WTC11 (cell line): Measurements from ENCODE around the gene ZIK1. TPM values are rescaled to one million over a fixed set of nuclear protein-coding genes. Genes with fewer than 3 reads are reported as not detected.

Experiments
- ATAC-seq: fragments of 200-7000 bp; cut with Tn5 transposase; 2 replicates; pipeline ENCODE4 v1.10.0; 2021; ENCODE audit warnings: mild to moderate bottlenecking, moderate library complexity
- CTCF ChIA-PET: fragments of 300-600 bp; sonication (Branson Sonifier 250); formaldehyde crosslinking; loops from one replicate; lab custom pipeline; 2021; ENCODE audit warnings: antibody characterized with exemption; lab: Charles Lee
- POLR2A ChIA-PET: fragments of 350-600 bp; sonication (Branson Sonifier 250); formaldehyde crosslinking; loops from one replicate; lab custom pipeline; 2021; ENCODE audit warnings: antibody characterized with exemption; lab: Charles Lee
- DNase-seq: peaks from one replicate; pipeline ENCODE4 v3.0.0; 2021; ENCODE audit warnings: low spot score
- H3K27ac Mint-ChIP-seq: 2 replicates; pipeline ENCODE4 v1.8.0; 2021; ENCODE audit warnings: mixed read lengths
- H3K27me3 Mint-ChIP-seq: 2 replicates; pipeline ENCODE4 v1.8.0; 2021; ENCODE audit warnings: low read depth, mild to moderate bottlenecking, moderate library complexity, mixed read lengths
- H3K36me3 Mint-ChIP-seq: 2 replicates; pipeline ENCODE4 v1.8.0; 2021; ENCODE audit warnings: mixed read lengths
- H3K4me1 Mint-ChIP-seq: 2 replicates; pipeline ENCODE4 v1.8.0; 2022; ENCODE audit warnings: mixed read lengths
- H3K4me3 Mint-ChIP-seq: 2 replicates; pipeline ENCODE4 v1.8.0; 2021; ENCODE audit warnings: mild to moderate bottlenecking, moderate library complexity, mixed read lengths
- H3K9me3 Mint-ChIP-seq: 2 replicates; pipeline ENCODE4 v1.8.0; 2021; ENCODE audit warnings: mixed read lengths
- CREB1 ChIP-seq: sonication (generic); formaldehyde crosslinking; IDR thresholded peaks from 2 replicates; pipeline ENCODE4 v1.8.0; 2023; ENCODE audit warnings: mild to moderate bottlenecking, missing genetic modification reagents
- CREM ChIP-seq: sonication (generic); formaldehyde crosslinking; IDR thresholded peaks from 2 replicates; pipeline ENCODE4 v1.8.1; 2022; ENCODE audit warnings: mild to moderate bottlenecking, missing genetic modification reagents, moderate library complexity
- CTCF ChIP-seq: fragments of 200-600 bp; IDR thresholded peaks from 2 replicates; pipeline ENCODE4 v1.8.0; 2022; ENCODE audit warnings: antibody characterized with exemption
- ERG ChIP-seq: fragments of 250-450 bp; sonication (Bioruptor Pico); IDR thresholded peaks from 2 replicates; pipeline ENCODE4 v1.8.0; 2021; ENCODE audit warnings: mild to moderate bottlenecking
- FOXJ3 ChIP-seq: sonication (generic); formaldehyde crosslinking; IDR thresholded peaks from 2 replicates; pipeline ENCODE4 v1.9.0; 2021; ENCODE audit warnings: missing genetic modification reagents, mild to moderate bottlenecking, borderline replicate concordance
- FOXK1 ChIP-seq: sonication (generic); formaldehyde crosslinking; IDR thresholded peaks from 2 replicates; pipeline ENCODE4 v1.8.0; 2022; ENCODE audit warnings: mild to moderate bottlenecking, moderate library complexity, missing genetic modification reagents
- GABPB1 ChIP-seq: sonication (generic); formaldehyde crosslinking; IDR thresholded peaks from 2 replicates; pipeline ENCODE4 v1.8.1; 2023; ENCODE audit warnings: mild to moderate bottlenecking, missing genetic modification reagents
- MLX ChIP-seq: sonication (generic); formaldehyde crosslinking; IDR thresholded peaks from 2 replicates; pipeline ENCODE4 v1.8.1; 2023; ENCODE audit warnings: mild to moderate bottlenecking, missing genetic modification reagents, moderate library complexity
- NFATC4 ChIP-seq: fragments of 250-450 bp; sonication (Bioruptor Pico); IDR thresholded peaks from 2 replicates; pipeline ENCODE4 v1.9.0; 2021; ENCODE audit warnings: mild to moderate bottlenecking
- SMAD3 ChIP-seq: sonication (generic); formaldehyde crosslinking; IDR thresholded peaks from 2 replicates; pipeline ENCODE4 v1.8.0; 2022; ENCODE audit warnings: missing genetic modification reagents, mild to moderate bottlenecking, borderline replicate concordance
- TCF7 ChIP-seq: sonication (generic); formaldehyde crosslinking; IDR thresholded peaks from 2 replicates; pipeline ENCODE4 v1.8.0; 2022; ENCODE audit warnings: mild to moderate bottlenecking, low read depth, missing genetic modification reagents, moderate library complexity
- TEAD1 ChIP-seq: sonication (generic); formaldehyde crosslinking; IDR thresholded peaks from 2 replicates; pipeline ENCODE4 v1.8.0; 2022; ENCODE audit warnings: mild to moderate bottlenecking, missing genetic modification reagents
- TP53 ChIP-seq: sonication (generic); formaldehyde crosslinking; IDR thresholded peaks from 2 replicates; pipeline ENCODE4 v1.8.1; 2023; ENCODE audit warnings: mild to moderate bottlenecking, missing genetic modification reagents
- ZNF121 ChIP-seq: sonication (generic); formaldehyde crosslinking; IDR thresholded peaks from 2 replicates; pipeline ENCODE4 v1.8.0; 2023; ENCODE audit warnings: missing genetic modification reagents
- ZNF396 ChIP-seq: fragments of 250-450 bp; sonication (Bioruptor Pico); IDR thresholded peaks from 2 replicates; pipeline ENCODE4 v1.8.0; 2021; ENCODE audit warnings: mild to moderate bottlenecking, moderate library complexity, borderline replicate concordance
- total RNA-seq: library from RNA; stranded (reverse); gene quantifications from 3 replicates; pipeline ENCODE4 v1.2.3, GENCODE V29; 2021
- TF ChIP-seq, protein P1 (sequence below): fragments of 250-450 bp; sonication (Bioruptor Pico); IDR thresholded peaks from 2 replicates; pipeline ENCODE4 v2.1.2; 2022; ENCODE audit warnings: mild to moderate bottlenecking, moderate library complexity
- TF ChIP-seq, protein P2 (sequence below): sonication (generic); formaldehyde crosslinking; IDR thresholded peaks from 2 replicates; pipeline ENCODE4 v1.8.1; 2023; ENCODE audit warnings: mild to moderate bottlenecking, moderate library complexity, missing genetic modification reagents
- TF ChIP-seq, protein P3 (sequence below): sonication (generic); formaldehyde crosslinking; IDR thresholded peaks from 2 replicates; pipeline ENCODE4 v1.8.0; 2023; ENCODE audit warnings: missing genetic modification reagents, mild to moderate bottlenecking, borderline replicate concordance

ZIK1 gene
- total RNA-seq, 1 experiment from 2014 or later, result 31.1 TPM

DNA sequence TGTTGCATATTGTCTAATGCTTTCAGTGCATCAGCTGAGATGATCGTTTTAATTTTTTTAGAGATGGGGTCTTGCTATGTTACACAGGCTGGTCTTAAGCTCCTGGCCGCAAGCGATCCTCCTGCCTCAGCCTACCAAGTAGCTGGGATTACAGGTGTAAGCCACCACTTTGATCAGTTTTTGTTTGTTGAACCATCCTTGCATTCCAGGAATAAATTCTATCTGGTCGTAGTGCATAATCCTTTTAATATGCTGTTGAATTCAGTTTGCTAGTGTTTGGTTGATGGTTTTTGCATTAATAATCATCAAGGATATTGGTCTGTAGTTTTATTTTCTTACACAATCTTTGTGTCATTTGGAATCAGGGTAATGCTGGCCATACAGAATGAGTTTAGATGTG, 53.4 kb downstream of the ZIK1 start:
- ATAC-seq (no peak), DNase-seq (no peak)
- POLR2A ChIA-PET, result no interaction called here
- TF ChIP-seq ZNF121 (CRISPR knock-in tag) (no peak), TCF7 (CRISPR knock-in tag) (no peak), NFATC4 (CRISPR knock-in tag) (no peak), TEAD1 (CRISPR knock-in tag) (no peak), ERG (CRISPR knock-in tag) (no peak), CREM (CRISPR knock-in tag) (no peak)
- TF ChIP-seq, protein P1, sequence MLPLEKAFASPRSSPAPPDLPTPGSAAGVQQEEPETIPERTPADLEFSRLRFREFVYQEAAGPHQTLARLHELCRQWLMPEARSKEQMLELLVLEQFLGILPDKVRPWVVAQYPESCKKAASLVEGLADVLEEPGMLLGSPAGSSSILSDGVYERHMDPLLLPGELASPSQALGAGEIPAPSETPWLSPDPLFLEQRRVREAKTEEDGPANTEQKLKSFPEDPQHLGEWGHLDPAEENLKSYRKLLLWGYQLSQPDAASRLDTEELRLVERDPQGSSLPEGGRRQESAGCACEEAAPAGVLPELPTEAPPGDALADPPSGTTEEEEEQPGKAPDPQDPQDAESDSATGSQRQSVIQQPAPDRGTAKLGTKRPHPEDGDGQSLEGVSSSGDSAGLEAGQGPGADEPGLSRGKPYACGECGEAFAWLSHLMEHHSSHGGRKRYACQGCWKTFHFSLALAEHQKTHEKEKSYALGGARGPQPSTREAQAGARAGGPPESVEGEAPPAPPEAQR (CRISPR knock-in tag), result no peak
- TF ChIP-seq, protein P2, sequence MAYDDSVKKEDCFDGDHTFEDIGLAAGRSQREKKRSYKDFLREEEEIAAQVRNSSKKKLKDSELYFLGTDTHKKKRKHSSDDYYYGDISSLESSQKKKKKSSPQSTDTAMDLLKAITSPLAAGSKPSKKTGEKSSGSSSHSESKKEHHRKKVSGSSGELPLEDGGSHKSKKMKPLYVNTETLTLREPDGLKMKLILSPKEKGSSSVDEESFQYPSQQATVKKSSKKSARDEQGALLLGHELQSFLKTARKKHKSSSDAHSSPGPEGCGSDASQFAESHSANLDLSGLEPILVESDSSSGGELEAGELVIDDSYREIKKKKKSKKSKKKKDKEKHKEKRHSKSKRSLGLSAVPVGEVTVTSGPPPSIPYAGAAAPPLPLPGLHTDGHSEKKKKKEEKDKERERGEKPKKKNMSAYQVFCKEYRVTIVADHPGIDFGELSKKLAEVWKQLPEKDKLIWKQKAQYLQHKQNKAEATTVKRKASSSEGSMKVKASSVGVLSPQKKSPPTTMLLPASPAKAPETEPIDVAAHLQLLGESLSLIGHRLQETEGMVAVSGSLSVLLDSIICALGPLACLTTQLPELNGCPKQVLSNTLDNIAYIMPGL (CRISPR knock-in tag), result no peak
- Mint-ChIP-seq H3K27me3 (peaks cover 4% of the 10 kb centered on the region; the same call in 1 of the 2 replicates), H3K36me3 (peaks cover 70% of the 10 kb centered on the region), H3K4me1 (peaks cover 16% of the 10 kb centered on the region), H3K27ac (no peak overlapping the region), H3K4me3 (no peak overlapping the region), H3K9me3 (peaks cover 35% of the 10 kb centered on the region)
- CTCF ChIA-PET, result interaction anchor here (1.6 kb wide), 1 partner anchor 14 kb away, joined by 3 read pairs; no protein-coding TSS in a partner anchor

DNA sequence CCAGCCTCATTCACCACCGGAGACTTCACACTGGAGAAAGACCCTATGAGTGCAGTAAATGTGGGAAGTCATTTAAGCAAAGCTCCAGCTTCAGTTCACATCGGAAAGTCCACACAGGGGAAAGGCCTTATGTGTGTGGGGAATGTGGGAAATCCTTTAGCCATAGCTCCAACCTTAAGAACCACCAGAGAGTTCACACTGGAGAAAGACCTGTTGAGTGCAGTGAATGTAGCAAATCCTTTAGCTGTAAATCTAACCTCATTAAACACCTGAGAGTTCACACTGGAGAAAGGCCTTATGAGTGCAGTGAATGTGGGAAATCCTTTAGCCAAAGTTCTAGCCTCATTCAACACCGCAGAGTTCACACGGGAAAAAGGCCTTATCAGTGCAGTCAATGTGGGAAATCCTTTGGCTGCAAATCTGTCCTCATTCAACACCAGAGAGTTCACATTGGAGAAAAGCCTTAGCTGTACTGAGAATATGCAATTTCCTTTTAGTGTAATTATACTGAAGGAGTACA, 57.8 kb downstream of the ZIK1 start:
- no peak for ATAC-seq
- POLR2A ChIA-PET, result no interaction called here
- TF ChIP-seq CREB1 (CRISPR knock-in tag) (no peak), CTCF (no peak), SMAD3 (no peak), TP53 (no peak), NFATC4 (CRISPR knock-in tag) (no peak), GABPB1 (CRISPR knock-in tag) (no peak), ZNF396 (CRISPR knock-in tag) (no peak), MLX (CRISPR knock-in tag) (no peak), FOXK1 (CRISPR knock-in tag) (no peak), FOXJ3 (no peak)
- TF ChIP-seq, protein P3, sequence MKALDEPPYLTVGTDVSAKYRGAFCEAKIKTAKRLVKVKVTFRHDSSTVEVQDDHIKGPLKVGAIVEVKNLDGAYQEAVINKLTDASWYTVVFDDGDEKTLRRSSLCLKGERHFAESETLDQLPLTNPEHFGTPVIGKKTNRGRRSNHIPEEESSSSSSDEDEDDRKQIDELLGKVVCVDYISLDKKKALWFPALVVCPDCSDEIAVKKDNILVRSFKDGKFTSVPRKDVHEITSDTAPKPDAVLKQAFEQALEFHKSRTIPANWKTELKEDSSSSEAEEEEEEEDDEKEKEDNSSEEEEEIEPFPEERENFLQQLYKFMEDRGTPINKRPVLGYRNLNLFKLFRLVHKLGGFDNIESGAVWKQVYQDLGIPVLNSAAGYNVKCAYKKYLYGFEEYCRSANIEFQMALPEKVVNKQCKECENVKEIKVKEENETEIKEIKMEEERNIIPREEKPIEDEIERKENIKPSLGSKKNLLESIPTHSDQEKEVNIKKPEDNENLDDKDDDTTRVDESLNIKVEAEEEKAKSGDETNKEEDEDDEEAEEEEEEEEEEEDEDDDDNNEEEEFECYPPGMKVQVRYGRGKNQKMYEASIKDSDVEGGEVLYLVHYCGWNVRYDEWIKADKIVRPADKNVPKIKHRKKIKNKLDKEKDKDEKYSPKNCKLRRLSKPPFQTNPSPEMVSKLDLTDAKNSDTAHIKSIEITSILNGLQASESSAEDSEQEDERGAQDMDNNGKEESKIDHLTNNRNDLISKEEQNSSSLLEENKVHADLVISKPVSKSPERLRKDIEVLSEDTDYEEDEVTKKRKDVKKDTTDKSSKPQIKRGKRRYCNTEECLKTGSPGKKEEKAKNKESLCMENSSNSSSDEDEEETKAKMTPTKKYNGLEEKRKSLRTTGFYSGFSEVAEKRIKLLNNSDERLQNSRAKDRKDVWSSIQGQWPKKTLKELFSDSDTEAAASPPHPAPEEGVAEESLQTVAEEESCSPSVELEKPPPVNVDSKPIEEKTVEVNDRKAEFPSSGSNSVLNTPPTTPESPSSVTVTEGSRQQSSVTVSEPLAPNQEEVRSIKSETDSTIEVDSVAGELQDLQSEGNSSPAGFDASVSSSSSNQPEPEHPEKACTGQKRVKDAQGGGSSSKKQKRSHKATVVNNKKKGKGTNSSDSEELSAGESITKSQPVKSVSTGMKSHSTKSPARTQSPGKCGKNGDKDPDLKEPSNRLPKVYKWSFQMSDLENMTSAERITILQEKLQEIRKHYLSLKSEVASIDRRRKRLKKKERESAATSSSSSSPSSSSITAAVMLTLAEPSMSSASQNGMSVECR (CRISPR knock-in tag), result no peak
- TF ChIP-seq, protein P1 (CRISPR knock-in tag), result no peak
- TF ChIP-seq, all 79 proteins: peak for 0
- H3K4me1 Mint-ChIP-seq, result no peaks in the 10 kb centered on the region
- peaks cover 60% of the 10 kb centered on the region for H3K36me3 Mint-ChIP-seq
- H3K4me3 Mint-ChIP-seq, result no peak overlapping the region
- H3K27ac Mint-ChIP-seq, result no peak overlapping the region
- peaks cover 4% of the 10 kb centered on the region; the same call in 1 of the 2 replicates for H3K27me3 Mint-ChIP-seq
- CTCF ChIA-PET, result no interaction called here
- DNase-seq, result no peak
- peaks cover 27% of the 10 kb centered on the region for H3K9me3 Mint-ChIP-seq
